ENCODE measurements around the gene TRIM8. TPM values are rescaled to one million over a fixed set of nuclear protein-coding genes. Genes with fewer than 3 reads are reported as not detected.

The TRIM8 gene
- polyA plus RNA-seq, 1 donor, result 56.3 TPM

- Histone ChIP-seq H3K36me3 (ENCODE audit: control insufficient read depth, insufficient read depth, low read length) (peaks cover 47% of the 10 kb centered on the region), H3K9me3 (ENCODE audit: control insufficient read depth, low read depth, low read length) (no peaks in the 10 kb centered on the region)
Observed at GRCh38 chr10:102601639-102602038, 42.6 kb upstream of the TRIM8 start.

GRCh38 chr10:102602272-102603045, 41.8 kb upstream of the TRIM8 start:
- no CpG with 5 or more reads among the region's 4 CpGs for WGBS (ENCODE audit: insufficient coverage, low lambda C conversion rate)
- H3K4me3 ChIP-seq (ENCODE audit: low read length), result no peak overlapping the region
- peaks cover 44% of the 10 kb centered on the region for H3K4me1 ChIP-seq (ENCODE audit: control insufficient read depth, insufficient read depth, low read length)
- no peak for DNase-seq
- H3K27me3 ChIP-seq (ENCODE audit: control insufficient read depth, insufficient read depth, low read length), result no peaks in the 10 kb centered on the region
- no peaks in the 10 kb centered on the region for H3K9me3 ChIP-seq (ENCODE audit: control insufficient read depth, low read depth, low read length)
- no peak overlapping the region for H3K27ac ChIP-seq (ENCODE audit: low read length)
- H3K36me3 ChIP-seq (ENCODE audit: control insufficient read depth, insufficient read depth, low read length), result peaks cover 43% of the 10 kb centered on the region

More at GRCh38 chr10:102601639-102602038, 42.6 kb upstream of the TRIM8 start:
- no CpG with 5 or more reads among the region's 9 CpGs for WGBS (ENCODE audit: insufficient coverage, low lambda C conversion rate)
- no peaks in the 10 kb centered on the region for H3K27me3 ChIP-seq (ENCODE audit: control insufficient read depth, insufficient read depth, low read length)
- H3K4me3 ChIP-seq (ENCODE audit: low read length), result no peak overlapping the region
- DNase-seq, result no peak
- no peak overlapping the region for H3K27ac ChIP-seq (ENCODE audit: low read length)
- H3K4me1 ChIP-seq (ENCODE audit: control insufficient read depth, insufficient read depth, low read length), result peaks cover 52% of the 10 kb centered on the region

DNA sequence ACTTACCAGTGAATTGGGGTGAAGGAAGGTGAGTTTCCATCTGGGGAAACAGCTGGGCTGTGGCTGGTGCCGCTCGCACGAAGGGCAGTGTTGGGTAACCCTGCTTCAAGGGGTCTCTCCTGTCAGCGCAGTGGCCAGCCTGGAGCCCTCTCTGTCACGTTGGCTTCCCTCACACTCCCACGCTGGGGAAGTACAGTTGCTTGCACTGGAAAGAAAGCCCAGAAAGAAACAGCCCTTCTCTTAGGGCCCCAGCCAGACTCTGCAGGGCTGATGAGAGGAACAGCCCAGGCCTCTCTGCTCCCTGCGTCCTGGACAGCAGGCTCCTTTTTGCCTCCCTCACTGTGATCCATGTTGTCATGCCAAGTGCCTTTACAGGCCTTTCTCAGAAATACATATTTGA, 40.3 kb upstream of the TRIM8 start:
- Histone ChIP-seq H3K9me3 (ENCODE audit: control insufficient read depth, low read depth, low read length) (no peaks in the 10 kb centered on the region), H3K27me3 (ENCODE audit: control insufficient read depth, insufficient read depth, low read length) (no peaks in the 10 kb centered on the region), H3K4me3 (ENCODE audit: low read length) (no peak overlapping the region), H3K36me3 (ENCODE audit: control insufficient read depth, insufficient read depth, low read length) (peaks cover 36% of the 10 kb centered on the region), H3K4me1 (ENCODE audit: control insufficient read depth, insufficient read depth, low read length) (peaks cover 36% of the 10 kb centered on the region), H3K27ac (ENCODE audit: low read length) (no peak overlapping the region)
- WGBS (ENCODE audit: insufficient coverage, low lambda C conversion rate), result no CpG with 5 or more reads among the region's 7 CpGs
- DNase-seq, result no peak

GRCh38 chr10:102604439-102604841, 39.8 kb upstream of the TRIM8 start:
- no peaks in the 10 kb centered on the region for H3K27me3 ChIP-seq (ENCODE audit: control insufficient read depth, insufficient read depth, low read length)
- no peaks in the 10 kb centered on the region for H3K9me3 ChIP-seq (ENCODE audit: control insufficient read depth, low read depth, low read length)
- peaks cover 34% of the 10 kb centered on the region for H3K36me3 ChIP-seq (ENCODE audit: control insufficient read depth, insufficient read depth, low read length)
- no CpG with 5 or more reads among the region's 6 CpGs for WGBS (ENCODE audit: insufficient coverage, low lambda C conversion rate)
- peak overlapping the region; percentile 42 for H3K27ac ChIP-seq (ENCODE audit: low read length)
- no peak overlapping the region for H3K4me3 ChIP-seq (ENCODE audit: low read length)
- peaks cover 31% of the 10 kb centered on the region for H3K4me1 ChIP-seq (ENCODE audit: control insufficient read depth, insufficient read depth, low read length)
- peak in 1 of 2 donors; percentile 75 for DNase-seq

DNA sequence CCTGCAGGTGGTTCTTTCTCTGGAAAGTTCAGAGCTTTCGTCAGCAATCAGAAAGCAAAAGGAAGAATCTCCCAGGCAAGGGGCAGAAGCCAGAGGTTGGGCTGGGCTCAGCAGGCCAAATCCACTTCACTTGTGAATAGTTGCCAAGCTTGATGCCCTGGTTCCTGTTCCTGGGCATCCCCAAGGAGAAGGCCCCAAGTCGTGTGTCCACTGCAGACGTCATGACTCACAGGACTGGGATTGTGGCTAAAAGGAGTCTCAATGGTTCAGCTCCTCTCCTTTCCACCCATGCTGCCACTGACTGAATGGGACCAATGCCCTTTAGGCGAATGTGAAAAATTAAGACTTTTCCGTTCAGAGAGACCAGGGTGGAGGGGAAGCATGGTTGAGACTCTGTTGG, 38.6 kb upstream of the TRIM8 start:
- H3K4me3 ChIP-seq (ENCODE audit: low read length), result no peak overlapping the region
- peaks cover 38% of the 10 kb centered on the region for H3K36me3 ChIP-seq (ENCODE audit: control insufficient read depth, insufficient read depth, low read length)
- DNase-seq, result no peak
- peaks cover 18% of the 10 kb centered on the region for H3K4me1 ChIP-seq (ENCODE audit: control insufficient read depth, insufficient read depth, low read length)
- H3K27me3 ChIP-seq (ENCODE audit: control insufficient read depth, insufficient read depth, low read length), result no peaks in the 10 kb centered on the region
- no peak overlapping the region for H3K27ac ChIP-seq (ENCODE audit: low read length)
- H3K9me3 ChIP-seq (ENCODE audit: control insufficient read depth, low read depth, low read length), result no peaks in the 10 kb centered on the region
- WGBS (ENCODE audit: insufficient coverage, low lambda C conversion rate), result no CpG with 5 or more reads among the region's 5 CpGs

- Histone ChIP-seq H3K27me3 (ENCODE audit: control insufficient read depth, insufficient read depth, low read length) (no peaks in the 10 kb centered on the region), H3K36me3 (ENCODE audit: control insufficient read depth, insufficient read depth, low read length) (peaks cover 28% of the 10 kb centered on the region), H3K4me3 (ENCODE audit: low read length) (no peak overlapping the region), H3K9me3 (ENCODE audit: control insufficient read depth, low read depth, low read length) (no peaks in the 10 kb centered on the region), H3K27ac (ENCODE audit: low read length) (no peak overlapping the region), H3K4me1 (ENCODE audit: control insufficient read depth, insufficient read depth, low read length) (peaks cover 14% of the 10 kb centered on the region)
- WGBS (ENCODE audit: insufficient coverage, low lambda C conversion rate), result 100% methylated on average over 1 of the region's 2 CpGs
- no peak for DNase-seq
Observed at GRCh38 chr10:102608487-102608886, 35.8 kb upstream of the TRIM8 start.

DNA sequence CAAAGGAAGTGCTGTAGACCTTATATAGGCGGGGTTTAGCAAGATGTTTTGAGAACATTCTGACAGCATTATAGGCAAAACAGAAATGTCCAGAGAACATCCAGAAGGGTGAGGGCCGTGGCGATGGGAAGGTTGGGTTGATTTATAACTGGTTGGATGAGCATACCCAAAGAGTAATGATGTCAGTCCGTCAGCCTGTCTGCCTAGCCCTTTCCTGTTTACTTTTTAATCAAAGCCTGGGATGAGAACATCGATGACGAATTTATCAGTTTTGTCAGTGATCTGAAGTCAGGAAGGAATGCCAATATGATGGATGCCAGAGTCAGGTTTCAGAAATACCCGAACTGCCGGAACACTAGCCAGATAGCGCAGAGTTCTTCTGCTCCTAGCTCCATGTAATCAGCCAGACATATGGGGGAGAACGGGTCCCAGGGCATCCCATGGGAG, 33.8 kb upstream of the TRIM8 start:
- Histone ChIP-seq H3K36me3 (ENCODE audit: control insufficient read depth, insufficient read depth, low read length) (peaks cover 38% of the 10 kb centered on the region), H3K4me1 (ENCODE audit: control insufficient read depth, insufficient read depth, low read length) (peaks cover 2% of the 10 kb centered on the region), H3K27me3 (ENCODE audit: control insufficient read depth, insufficient read depth, low read length) (no peaks in the 10 kb centered on the region), H3K9me3 (ENCODE audit: control insufficient read depth, low read depth, low read length) (no peaks in the 10 kb centered on the region), H3K27ac (ENCODE audit: low read length) (no peak overlapping the region), H3K4me3 (ENCODE audit: low read length) (no peak overlapping the region)
- no CpG with 5 or more reads among the region's 10 CpGs for WGBS (ENCODE audit: insufficient coverage, low lambda C conversion rate)
- DNase-seq, result no peak

DNA sequence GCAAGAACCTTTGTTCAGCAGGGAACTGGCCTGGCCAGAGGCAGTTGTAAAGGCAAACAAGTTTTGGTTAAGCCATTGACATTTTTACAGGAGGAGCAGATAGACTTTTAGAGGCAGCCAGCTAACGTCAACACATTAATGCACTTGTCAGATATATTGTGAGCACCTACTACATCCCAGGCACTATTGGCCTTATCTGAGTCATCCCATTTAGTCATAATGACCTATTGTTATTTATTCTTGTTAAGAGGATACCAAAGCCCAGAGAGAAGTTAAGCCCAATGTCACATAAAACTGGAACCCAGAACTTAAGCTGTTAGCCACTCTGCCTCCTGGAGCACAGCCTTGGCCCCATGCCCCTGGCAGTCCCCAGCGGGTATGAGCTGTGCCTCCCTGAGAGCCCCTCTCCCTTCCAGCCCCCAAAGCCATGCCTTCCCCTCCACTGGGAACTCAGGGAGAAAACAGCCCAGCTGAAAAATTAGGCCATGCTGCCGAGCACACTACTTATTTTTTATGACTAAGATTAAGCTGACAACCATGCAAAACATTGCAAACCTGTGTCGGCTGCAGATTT, 32.7 kb upstream of the TRIM8 start:
- Histone ChIP-seq H3K4me1 (ENCODE audit: control insufficient read depth, insufficient read depth, low read length) (peaks cover 2% of the 10 kb centered on the region), H3K27ac (ENCODE audit: low read length) (no peak overlapping the region), H3K36me3 (ENCODE audit: control insufficient read depth, insufficient read depth, low read length) (peaks cover 40% of the 10 kb centered on the region), H3K27me3 (ENCODE audit: control insufficient read depth, insufficient read depth, low read length) (no peaks in the 10 kb centered on the region), H3K4me3 (ENCODE audit: low read length) (no peak overlapping the region), H3K9me3 (ENCODE audit: control insufficient read depth, low read depth, low read length) (no peaks in the 10 kb centered on the region)
- WGBS (ENCODE audit: insufficient coverage, low lambda C conversion rate), result no CpG with 5 or more reads among the region's 4 CpGs
- no peak for DNase-seq

DNA sequence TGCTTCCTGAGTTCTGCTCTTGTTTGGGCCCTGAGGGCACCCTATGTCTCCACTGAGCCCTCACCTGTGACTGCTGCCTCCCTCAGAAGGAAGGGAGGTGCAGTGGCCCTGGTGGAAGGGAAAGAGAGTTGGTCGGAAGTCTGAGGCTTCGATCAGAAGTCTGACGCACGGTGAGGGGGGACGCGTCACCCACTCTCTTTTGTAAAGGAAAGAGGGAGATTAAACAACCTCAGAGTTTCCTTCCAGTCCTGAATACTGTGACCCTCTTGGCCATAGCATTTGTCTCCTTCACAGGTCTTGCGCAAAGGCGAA, 31.4 kb upstream of the TRIM8 start:
- Histone ChIP-seq H3K27me3 (ENCODE audit: control insufficient read depth, insufficient read depth, low read length) (no peaks in the 10 kb centered on the region), H3K36me3 (ENCODE audit: control insufficient read depth, insufficient read depth, low read length) (peaks cover 53% of the 10 kb centered on the region), H3K9me3 (ENCODE audit: control insufficient read depth, low read depth, low read length) (no peaks in the 10 kb centered on the region), H3K4me1 (ENCODE audit: control insufficient read depth, insufficient read depth, low read length) (peaks cover 2% of the 10 kb centered on the region), H3K4me3 (ENCODE audit: low read length) (no peak overlapping the region), H3K27ac (ENCODE audit: low read length) (peak overlapping the region; percentile 30)
- no peak for DNase-seq
- no CpG with 5 or more reads among the region's 8 CpGs for WGBS (ENCODE audit: insufficient coverage, low lambda C conversion rate)

GRCh38 chr10:102613286-102613685, 31.0 kb upstream of the TRIM8 start:
- peaks cover 56% of the 10 kb centered on the region for H3K36me3 ChIP-seq (ENCODE audit: control insufficient read depth, insufficient read depth, low read length)
- no peaks in the 10 kb centered on the region for H3K27me3 ChIP-seq (ENCODE audit: control insufficient read depth, insufficient read depth, low read length)
- no CpG with 5 or more reads among the region's 7 CpGs for WGBS (ENCODE audit: insufficient coverage, low lambda C conversion rate)
- DNase-seq, result no peak
- no peak overlapping the region for H3K27ac ChIP-seq (ENCODE audit: low read length)
- no peaks in the 10 kb centered on the region for H3K9me3 ChIP-seq (ENCODE audit: control insufficient read depth, low read depth, low read length)
- no peak overlapping the region for H3K4me3 ChIP-seq (ENCODE audit: low read length)
- H3K4me1 ChIP-seq (ENCODE audit: control insufficient read depth, insufficient read depth, low read length), result peaks cover 6% of the 10 kb centered on the region

DNA sequence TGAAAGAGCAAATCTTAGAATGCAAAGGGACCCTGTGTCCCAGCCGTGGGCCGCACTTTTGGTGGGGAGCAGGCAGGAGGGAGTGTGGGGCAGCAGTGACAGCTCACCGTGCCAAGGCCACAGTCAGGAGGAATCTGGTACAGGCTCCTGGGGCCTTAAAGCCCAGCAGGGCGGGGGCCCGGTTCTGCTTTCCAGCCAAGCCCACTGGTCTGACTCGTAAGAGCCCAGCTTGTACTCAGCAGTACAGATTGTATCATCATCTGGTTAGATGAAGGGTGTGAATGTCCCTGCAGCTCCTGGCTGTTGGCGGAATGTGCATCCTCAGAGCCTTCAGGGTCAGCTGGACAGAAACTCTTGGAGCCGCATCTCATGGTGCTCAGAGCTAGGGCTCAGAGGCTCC, 30.5 kb upstream of the TRIM8 start:
- H3K36me3 ChIP-seq (ENCODE audit: control insufficient read depth, insufficient read depth, low read length), result peaks cover 56% of the 10 kb centered on the region
- no CpG with 5 or more reads among the region's 8 CpGs for WGBS (ENCODE audit: insufficient coverage, low lambda C conversion rate)
- no peaks in the 10 kb centered on the region for H3K27me3 ChIP-seq (ENCODE audit: control insufficient read depth, insufficient read depth, low read length)
- H3K4me3 ChIP-seq (ENCODE audit: low read length), result no peak overlapping the region
- peaks cover 10% of the 10 kb centered on the region for H3K4me1 ChIP-seq (ENCODE audit: control insufficient read depth, insufficient read depth, low read length)
- no peaks in the 10 kb centered on the region for H3K9me3 ChIP-seq (ENCODE audit: control insufficient read depth, low read depth, low read length)
- DNase-seq, result no peak
- no peak overlapping the region for H3K27ac ChIP-seq (ENCODE audit: low read length)
